Measurements from ENCODE around the gene DDIT4. TPM values are rescaled to one million over a fixed set of nuclear protein-coding genes. Genes with fewer than 3 reads are reported as not detected.

DDIT4 gene
- total and polyA plus RNA-seq, 9 of the 15 experiments (the other 6 are each of a cell fraction or from before 2014, with no cell fraction given) = 8.2 to 675 (median 159) TPM

GRCh38 chr10:72297281-72297804, 23.6 kb downstream of the DDIT4 start (continued):
- TF ChIP-seq GTF2A2 (tag; IDR thresholded peaks at IDR 0.05) = peak; percentile 74; the same call in 1 of the 2 replicates
- TF ChIP-seq POLR2A (conservative IDR thresholded peaks at IDR 0.05) = peak; percentile 84
- no peak for TF ChIP-seq ZSCAN29 (IDR thresholded peaks at IDR 0.05)
- peak; percentile 82 for TF ChIP-seq LEF1 (IDR thresholded peaks at IDR 0.05)
- peak; percentile 56; the same call in 1 of the 2 replicates for TF ChIP-seq MXI1 (IDR thresholded peaks at IDR 0.05; ENCODE audit: low read depth, low read length)
- peak; percentile 18 for TF ChIP-seq ZBTB7A (IDR thresholded peaks at IDR 0.05; ENCODE audit: borderline replicate concordance, control insufficient read depth, low read depth, low read length)
- no peak for TF ChIP-seq CBX2 (IDR thresholded peaks at IDR 0.05; ENCODE audit: insufficient read depth, low read length, poor library complexity, severe bottlenecking)
- no peak for TF ChIP-seq SRSF3 (IDR thresholded peaks at IDR 0.05; ENCODE audit: insufficient read depth, low read length)
- TF ChIP-seq POLR2H (tag; IDR thresholded peaks at IDR 0.05; ENCODE audit: low read depth) = peak; percentile 96
- TF ChIP-seq CBFA2T3 (IDR thresholded peaks at IDR 0.05) = peak; percentile 72
- no peak for TF ChIP-seq ZNF644 (tag; IDR thresholded peaks at IDR 0.05; ENCODE audit: low read depth)
- no peak for TF ChIP-seq MLX (CRISPR knock-in tag; conservative IDR thresholded peaks at IDR 0.05)
- TF ChIP-seq ATF4 (CRISPR knock-in tag; IDR thresholded peaks at IDR 0.05) = peak; percentile 71; the same call in 1 of the 2 replicates
- peak; percentile 58; the same call in 1 of the 2 replicates for TF ChIP-seq TCF3 (CRISPR knock-in tag; IDR thresholded peaks at IDR 0.05)
- TF ChIP-seq ZNF175 (CRISPR knock-in tag; IDR thresholded peaks at IDR 0.05; ENCODE audit: low read depth) = peak; percentile 84
- no peak for TF ChIP-seq MAX (CRISPR knock-in tag; IDR thresholded peaks at IDR 0.05)
- TF ChIP-seq TOE1 (IDR thresholded peaks at IDR 0.05; ENCODE audit: borderline replicate concordance) = peak; percentile 61
- TF ChIP-seq TOE1 (CRISPR knock-in tag; IDR thresholded peaks at IDR 0.05; ENCODE audit: borderline replicate concordance, low read depth) = no peak
- TF ChIP-seq ZBTB33 (CRISPR knock-in tag; IDR thresholded peaks at IDR 0.05) = no peak
- 0 out of 2 replicates have a peak, but pooled peaks have one; percentile 39 for TF ChIP-seq RNF219 (CRISPR knock-in tag; IDR thresholded peaks at IDR 0.05)
- TF ChIP-seq TEAD2 (tag; IDR thresholded peaks at IDR 0.05) = no peak
- peak; percentile 48; the same call in 1 of the 2 replicates for TF ChIP-seq ZNF239 (CRISPR knock-in tag; IDR thresholded peaks at IDR 0.05)
- TF ChIP-seq RBM15 (IDR thresholded peaks at IDR 0.05; ENCODE audit: insufficient read depth, low read length) = no peak
- TF ChIP-seq CBFA2T2 (conservative IDR thresholded peaks at IDR 0.05) = peak; percentile 36; the same call in 1 of the 2 replicates
